HG03575 (cell line): Measurements from ENCODE around the gene PMPCA.

ENCODE experiments used
- ATAC-seq: cut with Tn5 transposase; IDR thresholded peaks from one replicate; pipeline ENCODE4 v1.9.1; 2021; ENCODE audit not compliant: unreplicated experiment, insufficient number of reproducible peaks, low FRiP score; ENCODE audit errors: extremely low read depth

Gene PMPCA, protein sequence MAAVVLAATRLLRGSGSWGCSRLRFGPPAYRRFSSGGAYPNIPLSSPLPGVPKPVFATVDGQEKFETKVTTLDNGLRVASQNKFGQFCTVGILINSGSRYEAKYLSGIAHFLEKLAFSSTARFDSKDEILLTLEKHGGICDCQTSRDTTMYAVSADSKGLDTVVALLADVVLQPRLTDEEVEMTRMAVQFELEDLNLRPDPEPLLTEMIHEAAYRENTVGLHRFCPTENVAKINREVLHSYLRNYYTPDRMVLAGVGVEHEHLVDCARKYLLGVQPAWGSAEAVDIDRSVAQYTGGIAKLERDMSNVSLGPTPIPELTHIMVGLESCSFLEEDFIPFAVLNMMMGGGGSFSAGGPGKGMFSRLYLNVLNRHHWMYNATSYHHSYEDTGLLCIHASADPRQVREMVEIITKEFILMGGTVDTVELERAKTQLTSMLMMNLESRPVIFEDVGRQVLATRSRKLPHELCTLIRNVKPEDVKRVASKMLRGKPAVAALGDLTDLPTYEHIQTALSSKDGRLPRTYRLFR

DNA sequence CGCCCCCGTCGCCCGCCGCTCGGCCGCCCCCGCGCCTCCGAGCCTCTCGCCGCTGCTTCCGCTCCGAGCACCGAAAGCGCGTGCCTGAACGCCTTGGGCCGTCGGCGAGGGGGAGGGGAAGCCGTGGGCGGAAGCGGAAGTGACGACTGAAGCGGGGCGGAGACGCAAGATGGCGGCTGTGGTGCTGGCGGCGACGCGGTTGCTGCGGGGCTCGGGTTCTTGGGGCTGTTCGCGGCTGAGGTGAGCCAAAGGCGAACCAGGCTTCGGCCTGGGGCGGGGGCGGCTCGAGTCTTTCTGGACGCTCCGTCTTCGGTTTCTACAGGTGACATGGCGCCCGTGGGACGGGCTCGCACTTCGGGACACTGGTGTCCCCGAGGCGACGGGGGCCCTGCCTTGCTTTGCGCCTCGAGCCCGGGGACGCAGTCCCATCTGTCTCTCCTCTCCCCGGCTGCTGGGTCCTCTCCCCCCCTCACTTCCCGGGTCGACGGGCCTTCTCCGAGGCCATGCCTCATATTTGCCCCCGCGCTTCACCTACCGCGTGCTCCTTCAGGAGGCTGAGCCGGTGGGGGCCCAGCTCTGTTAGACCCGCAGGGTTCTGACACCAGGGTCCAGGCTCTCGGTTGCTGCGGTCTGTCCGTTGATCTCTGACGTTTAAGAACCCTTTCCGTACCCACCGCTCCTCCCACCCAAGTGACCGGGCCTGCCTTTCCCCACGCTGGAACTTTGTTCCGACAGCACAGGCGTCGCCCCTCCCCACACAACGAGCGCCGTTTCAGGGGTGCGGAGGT lies at the start of gene PMPCA, which contains the start of gene ENTR1:
TSS of gene PMPCA (plus strand) at position 159 of the 788 bp plus-strand sequence. CDS start at position 170, 11 bp downstream.
TSS of gene ENTR1 (minus strand) at position 115 of the 788 bp plus-strand sequence. CDS start 217 bp downstream, outside the sequence.
- ATAC-seq = no peak

DNA sequence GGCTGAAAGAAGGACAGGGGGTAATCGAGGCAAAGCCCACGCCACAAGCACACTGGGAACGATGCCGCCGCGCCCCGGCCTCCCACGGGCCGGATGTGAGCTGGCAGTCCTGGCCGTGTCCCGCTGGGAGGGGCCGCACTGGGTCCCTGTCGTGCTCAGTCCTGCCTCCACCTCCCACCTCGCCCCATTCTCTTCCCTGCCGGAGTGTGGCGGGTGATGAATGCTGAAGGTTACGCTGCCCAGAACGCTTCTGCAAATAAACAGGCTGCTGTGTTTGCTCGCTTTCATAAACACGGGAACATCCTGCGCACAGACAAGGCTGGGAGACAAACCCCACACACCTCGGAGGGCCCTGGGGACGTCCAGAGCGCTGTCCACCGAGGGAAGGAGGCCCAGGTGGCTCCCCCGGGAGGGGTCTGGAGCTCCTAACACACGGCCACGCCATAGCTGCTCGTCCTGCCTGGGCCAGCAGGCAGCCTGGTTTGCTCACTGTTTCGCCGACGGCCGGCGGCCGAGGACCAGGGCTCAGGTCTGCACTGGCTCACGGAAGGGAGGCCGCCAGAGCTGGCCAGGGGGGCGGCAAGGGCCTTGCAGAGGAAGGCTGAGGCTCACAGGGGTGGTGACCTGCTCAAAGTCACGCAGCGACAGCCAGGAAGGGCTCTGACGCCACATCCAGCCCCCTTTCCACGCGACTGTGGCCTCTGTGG lies 49.3 kb upstream of the PMPCA start:
- no peak for ATAC-seq

DNA sequence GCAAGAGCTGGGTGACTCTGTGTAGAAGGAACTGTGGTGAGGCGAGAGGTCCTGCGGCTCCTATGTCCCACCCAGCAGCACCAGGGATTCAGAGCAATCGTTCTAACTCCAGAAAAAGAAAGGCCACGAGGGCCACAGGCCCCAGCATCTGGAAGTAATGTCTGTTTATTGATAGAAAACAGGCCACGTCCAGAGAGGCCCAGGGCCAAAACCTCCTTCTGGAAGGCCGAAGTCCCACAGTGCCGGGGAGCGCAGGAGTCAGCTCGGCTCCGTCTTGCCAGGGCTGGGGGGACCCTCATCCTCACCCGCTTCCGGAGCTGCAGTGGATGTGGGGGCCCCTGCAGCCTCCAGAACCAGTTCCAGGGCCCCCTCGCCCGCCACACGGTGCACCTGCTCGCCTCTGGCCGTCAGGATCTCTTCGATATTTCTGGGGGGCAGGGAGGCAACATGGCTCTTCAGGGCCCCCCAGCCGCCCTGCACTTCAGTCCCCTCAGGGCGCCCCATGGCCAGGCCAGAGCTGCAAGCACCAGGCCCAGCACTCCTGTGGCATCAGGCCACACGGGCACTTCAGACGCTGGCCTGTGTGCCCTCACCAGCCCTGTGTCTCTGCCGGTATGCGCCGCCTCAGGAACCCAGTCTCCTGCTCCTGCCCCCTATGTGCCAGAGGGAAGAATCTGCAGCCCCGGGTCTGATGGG lies 48.6 kb upstream of the PMPCA start:
- no peak for ATAC-seq

DNA sequence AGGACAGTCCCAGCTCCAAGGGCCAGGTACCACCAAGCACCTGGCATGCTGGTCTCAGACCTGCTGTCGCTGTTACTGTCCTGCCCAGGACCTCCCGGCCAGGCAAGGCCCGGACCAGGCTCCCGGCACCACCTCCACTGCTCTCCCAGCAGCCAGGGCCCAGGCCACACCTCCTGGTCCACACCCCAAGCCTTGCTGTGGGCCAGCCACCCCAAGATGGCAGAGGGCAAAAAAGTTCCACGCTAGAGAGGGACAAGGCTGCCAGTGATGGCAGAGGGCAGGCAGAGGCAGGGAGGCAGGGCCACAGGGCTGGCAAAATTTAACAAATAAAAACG lies 48.0 kb upstream of the PMPCA start:
- no peak for ATAC-seq

DNA sequence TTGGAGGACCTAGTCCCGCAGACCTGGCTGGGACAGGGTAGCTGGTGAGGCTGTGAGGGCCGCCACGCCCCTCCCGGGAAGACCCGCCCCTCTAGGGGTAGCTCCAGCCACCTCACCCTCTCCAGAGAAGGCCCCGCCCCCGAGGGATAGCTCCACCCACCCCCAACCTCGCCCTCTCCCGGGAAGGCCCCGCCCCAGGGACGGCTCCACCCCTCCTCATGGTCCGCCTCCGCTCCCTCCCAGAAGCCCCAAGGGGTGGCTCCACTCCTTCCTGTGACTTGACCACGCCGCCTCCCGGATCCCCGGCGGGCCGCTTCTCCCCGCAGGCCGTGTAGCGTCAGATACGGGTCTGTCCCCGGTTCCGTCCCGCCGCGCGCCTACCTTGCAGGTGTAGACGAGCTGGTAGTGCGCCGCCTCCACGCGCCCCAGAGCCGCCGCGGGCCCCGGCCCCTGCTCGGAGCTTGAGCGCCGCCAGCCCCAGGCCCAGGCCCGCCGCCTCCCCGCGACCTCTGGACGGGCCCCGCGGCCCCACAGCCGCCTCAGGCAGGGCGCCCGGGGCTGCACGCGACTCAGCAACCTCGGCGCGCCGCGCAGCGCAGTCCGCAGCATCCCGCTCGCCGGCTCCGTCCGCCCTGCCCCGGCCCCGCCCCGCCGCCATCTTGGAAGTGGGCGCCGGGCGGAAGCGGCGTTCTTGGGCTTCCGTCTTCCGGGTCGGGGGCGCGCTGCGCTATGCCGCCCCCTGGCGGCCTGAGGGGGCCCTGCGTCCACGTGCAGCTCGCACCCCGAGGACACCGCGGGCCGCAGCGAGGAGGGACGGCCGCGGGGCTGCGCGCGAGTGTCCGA lies 47.1 kb upstream of the PMPCA start, which contains the start of gene DNLZ:
TSS of gene DNLZ (minus strand) at position 639 of the 843 bp plus-strand sequence. CDS start at position 609, 30 bp downstream.
- ATAC-seq = no peak

DNA sequence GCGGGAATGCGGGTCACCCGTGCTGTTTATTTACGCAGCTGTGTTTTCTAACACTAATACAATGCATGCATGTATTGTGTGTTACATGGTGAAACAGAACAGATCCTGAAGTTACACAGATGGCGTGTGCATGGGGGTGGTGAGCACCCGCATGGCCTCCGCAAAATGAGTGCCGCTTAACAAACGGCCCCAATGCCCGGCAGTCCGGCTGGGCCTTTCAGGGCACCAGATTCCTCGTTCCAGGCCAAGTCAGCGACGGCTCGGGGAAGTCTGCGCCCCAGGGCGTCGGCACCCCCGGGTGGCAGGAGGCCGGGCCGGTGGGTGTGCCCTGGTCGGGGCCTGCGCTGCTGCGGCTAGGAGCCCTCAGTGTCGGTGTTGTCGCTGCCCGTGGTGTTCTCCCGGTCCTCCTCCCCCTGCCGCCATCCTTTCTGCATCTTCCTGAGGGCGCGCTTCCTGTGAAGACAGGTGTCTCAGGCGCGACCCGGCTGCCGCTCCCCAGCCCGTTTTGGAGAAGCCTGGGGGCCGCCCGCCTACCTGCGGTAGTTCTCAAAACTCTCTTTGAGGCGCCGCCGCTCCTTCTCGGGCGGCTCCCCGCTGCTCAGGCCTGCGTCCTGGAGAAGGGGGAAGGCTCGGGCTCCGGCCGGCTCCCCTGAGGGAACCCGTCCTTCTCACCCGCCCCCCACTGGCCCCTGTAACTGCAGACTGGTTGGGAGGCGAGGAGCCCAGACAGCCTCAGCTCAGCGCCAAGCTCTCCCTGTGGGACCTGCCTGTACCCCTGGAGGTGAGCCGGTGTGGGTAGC lies 46.3 kb upstream of the PMPCA start:
- no peak for ATAC-seq

DNA sequence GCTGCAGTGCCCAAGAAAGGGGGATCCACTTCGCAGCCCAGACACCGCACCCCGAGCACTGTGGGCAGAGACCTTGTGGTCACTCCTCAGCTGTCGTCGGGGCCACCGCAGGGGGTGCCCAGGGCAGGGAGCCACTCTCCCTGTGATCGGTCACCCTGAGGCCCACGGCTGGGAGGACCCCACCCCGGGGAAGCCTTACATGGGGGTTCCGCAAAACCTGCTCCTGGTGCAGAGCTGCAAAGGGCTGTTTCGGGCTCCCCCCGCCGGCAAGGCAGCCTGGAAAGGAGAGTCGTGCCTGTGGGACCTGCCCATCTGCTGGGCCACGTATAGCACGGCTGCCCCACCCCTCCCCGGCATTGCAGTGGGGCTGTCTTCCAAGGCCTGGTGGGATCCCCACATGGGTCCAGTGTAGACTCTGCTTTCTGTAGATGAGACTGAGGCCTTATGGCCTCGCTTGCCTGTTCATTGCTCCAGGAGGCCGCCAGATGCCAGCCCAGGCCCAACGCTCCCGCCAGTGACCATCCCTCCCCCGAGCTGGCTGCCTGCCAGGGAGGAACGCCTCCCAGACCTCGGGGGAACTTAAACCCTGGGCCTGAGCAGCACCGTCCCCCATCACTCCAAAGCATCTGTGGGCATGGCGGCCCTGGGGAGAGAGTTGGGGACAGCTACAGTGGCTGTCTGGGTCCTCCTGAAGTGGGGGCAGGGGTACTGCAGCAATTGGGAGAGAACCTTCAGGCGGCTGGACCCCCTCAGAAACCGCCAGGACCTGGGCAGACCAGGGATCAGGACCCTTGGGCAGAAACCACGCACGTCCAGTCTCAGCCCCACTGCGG lies 45.3 kb upstream of the PMPCA start:
- ATAC-seq = no peak

DNA sequence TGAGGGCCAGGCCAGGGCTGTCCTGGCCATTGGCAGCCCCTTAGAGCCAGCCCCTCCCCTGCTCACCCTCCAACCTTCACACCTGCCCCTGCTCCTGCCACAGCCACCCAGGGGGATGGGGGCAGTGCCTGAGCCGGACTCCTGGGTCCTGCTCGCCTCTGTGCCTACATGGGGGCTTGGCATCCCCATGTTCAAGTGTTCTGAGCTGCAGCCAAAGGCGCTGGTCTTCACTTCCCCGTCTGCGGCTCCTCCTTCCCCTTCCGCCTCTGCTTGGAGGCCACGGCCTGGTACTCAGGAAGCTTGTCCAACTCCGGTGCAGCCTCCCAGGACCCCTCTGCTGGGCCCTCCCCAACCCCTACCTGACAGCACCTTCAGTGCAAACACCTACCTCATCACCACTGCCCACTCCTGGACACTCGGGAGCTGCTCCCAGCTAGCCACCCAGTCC lies 44.7 kb upstream of the PMPCA start:
- ATAC-seq = no peak

DNA sequence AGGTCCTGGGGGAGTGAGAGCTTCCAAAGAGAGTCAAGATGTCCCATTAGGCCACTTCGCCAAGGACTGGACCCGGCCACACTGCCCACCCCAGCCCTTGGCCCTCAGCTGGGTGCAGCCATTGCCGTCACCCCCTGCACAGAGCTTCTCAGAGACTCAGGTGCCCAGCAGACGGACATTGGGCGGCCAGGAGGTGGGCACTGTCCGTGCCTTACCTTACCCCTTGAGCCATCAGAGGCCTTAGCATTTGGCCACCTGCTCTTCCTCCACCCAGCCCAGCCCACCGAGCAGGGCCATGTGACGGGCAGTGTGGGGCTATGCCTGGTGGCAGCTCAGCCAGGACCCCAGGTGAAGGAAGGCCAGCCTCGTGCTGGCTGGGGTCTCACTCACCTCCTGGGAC lies 43.6 kb upstream of the PMPCA start:
- ATAC-seq = no peak

DNA sequence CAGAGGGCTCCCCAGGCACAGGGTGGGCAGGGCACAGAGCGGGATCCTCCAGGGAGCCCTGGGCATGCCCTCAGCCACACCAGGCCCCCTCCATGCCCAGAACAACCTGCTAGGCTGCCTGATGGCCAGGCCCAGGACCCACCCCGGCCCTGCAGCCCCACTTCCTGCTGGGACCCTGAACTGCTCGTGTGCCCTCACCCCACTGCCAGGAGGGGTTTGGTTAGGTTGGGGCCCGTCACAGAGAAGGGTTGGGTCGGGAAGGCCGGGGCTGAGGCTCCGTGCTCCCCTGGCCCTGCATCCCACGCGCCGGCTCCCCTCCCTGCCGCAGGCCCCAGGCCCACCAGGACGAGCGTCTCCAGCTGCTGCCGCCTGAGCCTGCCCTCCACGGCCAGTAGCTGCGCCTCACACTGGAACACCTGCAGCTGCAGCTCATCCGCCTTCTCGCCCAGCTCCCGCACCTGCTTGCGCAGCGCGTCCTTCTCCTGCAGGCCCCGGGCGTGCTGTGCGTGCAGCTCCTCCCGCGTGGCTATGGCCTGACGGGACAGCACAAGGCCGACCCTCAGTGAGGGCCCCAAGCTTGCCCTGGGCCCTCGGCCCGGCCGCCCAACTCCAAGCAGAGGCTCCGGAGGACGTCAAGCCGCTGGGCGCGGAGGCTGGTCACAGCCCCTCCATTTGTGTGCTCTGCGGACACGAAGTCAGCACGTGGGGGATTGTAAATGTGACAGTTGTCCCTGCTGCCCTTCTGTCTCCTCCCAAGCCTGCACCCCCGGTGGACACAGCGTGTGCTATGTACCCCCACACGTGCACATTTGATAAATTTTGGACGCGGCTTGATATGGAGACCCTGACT lies 42.9 kb upstream of the PMPCA start:
- no peak for ATAC-seq

DNA sequence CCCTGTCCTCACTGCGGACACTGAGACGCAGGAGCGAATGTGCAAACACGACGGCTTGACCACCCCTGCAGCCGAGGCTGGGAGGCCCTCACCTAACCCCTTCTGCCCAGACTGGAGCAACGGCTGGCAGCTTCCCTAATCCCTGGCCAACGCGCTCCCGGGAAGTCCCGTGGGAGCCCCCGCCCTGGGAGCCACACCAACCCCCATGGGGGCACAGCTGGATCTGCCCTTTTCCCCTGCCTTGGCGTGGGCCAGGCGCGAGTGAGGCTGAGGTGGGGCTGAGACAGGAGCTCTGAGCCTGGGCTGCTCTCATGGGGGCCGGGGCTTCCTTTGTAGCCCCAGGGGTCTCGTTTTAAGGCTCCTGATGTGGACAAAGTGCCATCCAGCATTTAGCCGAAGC lies 42.3 kb upstream of the PMPCA start:
- ATAC-seq = no peak

DNA sequence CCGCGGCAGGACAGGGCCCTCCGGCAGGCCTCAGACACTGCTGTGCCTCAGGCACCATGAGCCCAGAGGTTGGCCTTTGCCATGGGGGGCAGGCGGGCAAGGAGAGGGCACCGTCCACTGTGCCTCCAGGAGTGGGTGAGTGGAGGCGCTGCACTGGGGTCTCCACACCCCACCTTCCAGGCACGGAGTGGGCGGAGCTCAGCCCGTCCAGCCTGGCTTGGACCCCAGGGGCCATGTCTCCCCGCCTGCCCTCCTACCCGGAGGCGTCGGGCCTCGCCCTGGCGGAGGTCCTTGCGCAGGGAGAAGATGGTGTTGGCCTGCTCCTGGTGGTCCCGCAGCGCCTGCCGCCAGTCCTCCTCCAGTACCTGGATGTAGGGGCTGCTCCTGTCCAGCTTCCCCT lies 40.4 kb upstream of the PMPCA start:
- ATAC-seq = no peak

DNA sequence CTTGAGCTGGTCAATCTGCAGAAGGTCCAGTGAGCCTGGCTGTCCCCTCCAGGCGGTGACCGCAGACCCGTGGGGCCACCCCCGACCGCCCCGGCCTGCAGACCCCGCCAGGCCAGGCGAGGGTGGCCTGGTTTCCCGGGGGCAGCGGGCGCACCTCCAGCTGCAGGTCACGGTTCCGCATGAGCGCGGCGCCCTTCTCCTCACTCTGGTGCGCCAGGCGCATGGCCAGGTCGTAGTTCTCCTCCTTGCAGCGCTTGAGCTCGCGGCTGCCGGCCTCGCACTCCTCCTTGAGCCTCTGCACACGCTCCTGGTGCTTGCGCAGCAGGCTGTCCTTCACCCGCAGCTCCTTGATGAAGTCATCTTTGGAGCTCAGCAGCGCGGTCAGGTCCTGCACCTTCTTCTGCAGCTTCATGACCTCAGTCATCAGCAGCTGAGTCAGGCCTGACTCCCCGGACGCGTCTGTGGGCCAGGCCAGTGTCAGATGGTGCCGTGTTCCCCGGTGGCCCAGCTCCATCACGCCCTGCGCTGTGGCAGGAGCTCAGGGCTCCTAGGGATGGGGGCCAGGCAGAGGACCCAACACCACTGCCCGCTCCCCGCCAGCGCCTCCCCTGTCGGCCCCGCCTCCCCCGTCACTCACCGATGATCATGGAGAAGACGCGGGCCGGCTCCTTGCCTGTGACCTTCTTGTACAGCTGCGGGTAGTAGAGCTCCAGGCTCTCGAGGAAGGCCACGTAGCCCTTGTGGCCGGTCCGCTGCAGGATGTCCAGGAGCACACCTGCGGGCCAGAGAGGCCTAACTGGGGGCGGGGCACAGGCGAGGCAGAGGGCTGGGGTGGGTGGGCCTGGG lies 39.5 kb upstream of the PMPCA start:
- ATAC-seq = no peak

DNA sequence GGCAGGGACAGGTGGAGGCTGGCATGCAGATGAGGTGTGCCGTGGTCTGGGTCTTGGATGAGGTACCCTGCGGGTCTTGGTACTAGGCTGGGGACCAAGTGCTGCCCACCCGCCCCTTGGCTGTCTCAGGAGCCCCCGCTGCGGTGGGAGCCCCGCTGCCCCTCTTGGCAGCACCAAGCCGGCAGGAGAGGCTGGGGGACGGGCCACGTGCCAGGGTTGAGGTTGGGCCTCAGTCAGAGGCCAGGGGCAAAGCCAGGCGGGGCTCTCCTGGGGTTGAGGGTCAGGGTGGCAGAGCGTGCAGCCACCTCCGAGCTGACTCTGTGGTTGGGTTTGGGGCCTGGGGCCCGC lies 39.0 kb upstream of the PMPCA start:
- ATAC-seq = no peak

DNA sequence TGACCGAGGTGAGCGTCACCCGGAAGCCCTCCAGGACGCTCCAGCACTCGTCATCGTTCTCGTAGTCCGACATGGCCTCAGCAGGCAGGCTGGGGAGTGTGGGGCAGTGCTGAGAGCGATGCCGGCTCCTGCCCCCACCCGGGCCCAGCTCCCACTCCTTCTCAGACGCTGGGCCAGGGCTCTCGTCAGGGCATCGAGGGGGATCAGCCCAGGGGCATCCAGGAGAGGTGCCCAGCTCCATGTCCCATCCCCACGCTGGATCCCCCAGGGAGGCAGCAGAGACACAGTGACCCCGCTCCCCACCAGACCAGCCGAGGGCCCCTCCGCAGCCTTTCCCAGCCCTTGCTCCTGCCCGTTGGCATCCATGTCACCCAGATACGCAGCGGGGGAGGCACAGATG lies 38.5 kb upstream of the PMPCA start:
- ATAC-seq = no peak
